Measurements from ENCODE around the gene SFRP2. TPM values are rescaled to one million over a fixed set of nuclear protein-coding genes. Genes with fewer than 3 reads are reported as not detected.

SFRP2 gene
- total and polyA plus RNA-seq, 2 of the 4 experiments (the other 2 are of a cell fraction), result not detected

DNA sequence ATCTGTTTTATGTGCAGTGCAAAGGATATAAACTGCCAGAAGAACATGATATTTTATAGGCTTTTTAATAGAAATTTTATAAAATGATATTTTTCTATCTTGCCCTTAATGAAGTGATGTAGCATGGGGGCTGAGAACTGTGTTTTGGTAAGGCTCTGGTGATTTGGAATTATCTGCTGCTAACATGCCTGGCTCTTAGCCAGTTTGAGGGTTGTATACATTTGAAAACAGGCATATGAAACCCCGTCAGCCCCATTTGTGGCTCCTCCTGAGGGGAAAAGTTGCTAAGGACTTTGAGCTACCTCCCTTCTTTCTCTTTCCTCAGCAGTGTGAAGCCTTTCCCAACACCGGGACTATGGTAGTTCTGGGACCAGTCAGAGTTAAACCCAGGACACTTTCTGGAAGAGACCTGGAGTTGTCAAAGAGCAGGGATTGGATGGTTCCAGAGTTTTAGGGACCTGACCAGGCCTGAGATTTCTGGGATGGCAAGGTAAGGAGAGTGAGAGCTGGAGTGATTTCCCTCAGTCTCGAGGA lies 4.7 kb downstream of the SFRP2 start:
- Histone ChIP-seq H3K9ac (ENCODE audit: low read depth, low read length) (no peak overlapping the region), H3K9me3 (ENCODE audit: control insufficient read depth, insufficient read depth, low read length) (no peaks in the 10 kb centered on the region), H2AK5ac (ENCODE audit: low read depth, low read length) (no peak overlapping the region), H3K27ac (ENCODE audit: insufficient read depth, low read length) (no peak overlapping the region), H4K20me1 (ENCODE audit: insufficient read depth, low read length) (no peaks in the 10 kb centered on the region), H2AFZ (replicated peaks; ENCODE audit: low read length, poor library complexity) (no peak overlapping the region), H4K8ac (ENCODE audit: low read depth in 2 of 2, low read length in 2 of 2) (no peak overlapping the region), H2AK9ac (replicated peaks; ENCODE audit: low read depth, low read length, poor library complexity) (no peak overlapping the region), H3K27me3 (ENCODE audit: control insufficient read depth, insufficient read depth, low read length) (peaks cover 27% of the 10 kb centered on the region), H3K4me2 (ENCODE audit: low read depth, low read length) (no peak overlapping the region), H2BK20ac (ENCODE audit: low read depth, low read length) (no peak overlapping the region), H2BK15ac (ENCODE audit: low read depth, low read length) (no peak overlapping the region), H2BK5ac (ENCODE audit: low read depth, low read length, poor library complexity, severe bottlenecking) (no peak overlapping the region), H3K4me1 (ENCODE audit: control insufficient read depth, insufficient read depth, low read length) (no peaks in the 10 kb centered on the region), H3K9me1 (ENCODE audit: insufficient read depth, low read length) (no peaks in the 10 kb centered on the region), H3K18ac (ENCODE audit: low read depth, low read length) (no peak overlapping the region), H4K91ac (ENCODE audit: insufficient read depth, low read depth, low read length) (no peak overlapping the region), H2BK120ac (ENCODE audit: low read depth, low read length) (no peak overlapping the region), H3K56ac (ENCODE audit: extremely low read depth, insufficient read depth, low read length) (no peak overlapping the region), H3K79me1 (ENCODE audit: low read depth in 1 of 2, low read length in 2 of 2) (no peaks in the 10 kb centered on the region), H3K14ac (replicated peaks; ENCODE audit: low read depth, low read length) (no peak overlapping the region), H3K36me3 (ENCODE audit: control insufficient read depth, insufficient read depth, low read length) (no peaks in the 10 kb centered on the region), H4K5ac (ENCODE audit: low read depth, low read length) (no peak overlapping the region), H3K4me3 (ENCODE audit: insufficient read depth, low read depth, low read length) (no peak overlapping the region), H3K4ac (ENCODE audit: low read depth, low read length) (no peak overlapping the region), H3K23ac (ENCODE audit: low read depth, low read length) (no peak overlapping the region)
- intact Hi-C loops (cut with micrococcal nuclease), result loop anchor here (10.0 kb wide), 1 partner anchor 721 kb away; no protein-coding TSS in a partner anchor
- POLR2A ChIA-PET (ENCODE audit: unreplicated experiment), result no interaction called here
- DNase-seq, result no peak
- CTCF ChIA-PET, result no interaction called here
- ATAC-seq (ENCODE audit: low read depth), result no peak
- no CpG with 5 or more reads among the region's 3 CpGs for WGBS, 2 experiments (ENCODE audit: extremely low coverage in 2 of 2, insufficient read length in 1 of 2)
- BruUV-seq (replicated peaks), result no TSS peak
- TF ChIP-seq RAD21 (IDR thresholded peaks at IDR 0.05; ENCODE audit: low read length), result no peak
- no peak for TF ChIP-seq CHD1 (IDR thresholded peaks at IDR 0.05; ENCODE audit: low read depth, low read length)
- no peak for TF ChIP-seq MAFK (IDR thresholded peaks at IDR 0.05; ENCODE audit: low read depth, low read length)
- TF ChIP-seq, protein P1, sequence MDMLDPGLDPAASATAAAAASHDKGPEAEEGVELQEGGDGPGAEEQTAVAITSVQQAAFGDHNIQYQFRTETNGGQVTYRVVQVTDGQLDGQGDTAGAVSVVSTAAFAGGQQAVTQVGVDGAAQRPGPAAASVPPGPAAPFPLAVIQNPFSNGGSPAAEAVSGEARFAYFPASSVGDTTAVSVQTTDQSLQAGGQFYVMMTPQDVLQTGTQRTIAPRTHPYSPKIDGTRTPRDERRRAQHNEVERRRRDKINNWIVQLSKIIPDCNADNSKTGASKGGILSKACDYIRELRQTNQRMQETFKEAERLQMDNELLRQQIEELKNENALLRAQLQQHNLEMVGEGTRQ (IDR thresholded peaks at IDR 0.05; ENCODE audit: low read depth, low read length), result no peak
- no peak for TF ChIP-seq SMC3 (IDR thresholded peaks at IDR 0.05; ENCODE audit: low read depth, low read length)
- TF ChIP-seq FOS (IDR thresholded peaks at IDR 0.05; ENCODE audit: low read depth, low read length), result no peak
- TF ChIP-seq, protein P2, sequence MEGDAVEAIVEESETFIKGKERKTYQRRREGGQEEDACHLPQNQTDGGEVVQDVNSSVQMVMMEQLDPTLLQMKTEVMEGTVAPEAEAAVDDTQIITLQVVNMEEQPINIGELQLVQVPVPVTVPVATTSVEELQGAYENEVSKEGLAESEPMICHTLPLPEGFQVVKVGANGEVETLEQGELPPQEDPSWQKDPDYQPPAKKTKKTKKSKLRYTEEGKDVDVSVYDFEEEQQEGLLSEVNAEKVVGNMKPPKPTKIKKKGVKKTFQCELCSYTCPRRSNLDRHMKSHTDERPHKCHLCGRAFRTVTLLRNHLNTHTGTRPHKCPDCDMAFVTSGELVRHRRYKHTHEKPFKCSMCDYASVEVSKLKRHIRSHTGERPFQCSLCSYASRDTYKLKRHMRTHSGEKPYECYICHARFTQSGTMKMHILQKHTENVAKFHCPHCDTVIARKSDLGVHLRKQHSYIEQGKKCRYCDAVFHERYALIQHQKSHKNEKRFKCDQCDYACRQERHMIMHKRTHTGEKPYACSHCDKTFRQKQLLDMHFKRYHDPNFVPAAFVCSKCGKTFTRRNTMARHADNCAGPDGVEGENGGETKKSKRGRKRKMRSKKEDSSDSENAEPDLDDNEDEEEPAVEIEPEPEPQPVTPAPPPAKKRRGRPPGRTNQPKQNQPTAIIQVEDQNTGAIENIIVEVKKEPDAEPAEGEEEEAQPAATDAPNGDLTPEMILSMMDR (conservative IDR thresholded peaks at IDR 0.05; ENCODE audit: low read depth, low read length), result no peak
- TF ChIP-seq BHLHE40 (IDR thresholded peaks at IDR 0.05; ENCODE audit: low read depth, low read length), result no peak
- no peak for TF ChIP-seq MXI1 (IDR thresholded peaks at IDR 0.05; ENCODE audit: borderline replicate concordance, low read depth, low read length)
- no peak for TF ChIP-seq MAZ (IDR thresholded peaks at IDR 0.05; ENCODE audit: borderline replicate concordance, low read depth, low read length)
- in situ Hi-C loops (cut with MboI; ENCODE audit: low sequenced_read_pairs), result no loop called here
- dilution Hi-C loops (cut with HindIII; ENCODE audit: low sequenced_read_pairs, unreplicated experiment), result no loop called here
